HepG2 (cell line): ENCODE data around the gene CEP76. TPM values are rescaled to one million over a fixed set of nuclear protein-coding genes. Genes with fewer than 3 reads are reported as not detected.

Experiments used
- CENPX ChIP-seq: sonication (generic); formaldehyde crosslinking; IDR thresholded peaks from 2 replicates; pipeline ENCODE4 v1.9.0; 2021; ENCODE audit warnings: mild to moderate bottlenecking, missing genetic modification reagents, moderate library complexity
- CHCHD3 ChIP-seq: sonication (generic); formaldehyde crosslinking; IDR thresholded peaks from 2 replicates; pipeline ENCODE4 v1.8.0; 2022; ENCODE audit warnings: mild to moderate bottlenecking, missing genetic modification reagents, moderate library complexity
- DNMT1 ChIP-seq: sonication (generic); formaldehyde crosslinking; IDR thresholded peaks from 2 replicates; pipeline ENCODE4 v1.5.1; 2020; ENCODE audit warnings: mild to moderate bottlenecking, missing genetic modification reagents
- HNRNPK ChIP-seq: fragments of 200-400 bp; formaldehyde crosslinking; IDR thresholded peaks from 2 replicates; pipeline ENCODE4 v1.6.1; 2018; ENCODE audit warnings: low read length, low read depth, moderate library complexity, mild to moderate bottlenecking; ENCODE audit not compliant: poor library complexity, severe bottlenecking
- MAZ ChIP-seq, 2 experiments: sonication (generic) in 1 of 2; formaldehyde crosslinking in 1 of 2; IDR thresholded peaks; 2 replicates each; pipeline versions ENCODE4 v1.5.0 to v1.6.1; 2012 to 2020; ENCODE audit warnings: low read depth in 2 of 2, mild to moderate bottlenecking in 2 of 2, borderline replicate concordance in 1 of 2, improper control_type of control experiment in 1 of 2, low read length in 1 of 2, missing genetic modification reagents in 1 of 2, moderate library complexity in 1 of 2
- PHF20 ChIP-seq: sonication (generic); formaldehyde crosslinking; IDR thresholded peaks from 2 replicates; pipeline ENCODE4 v1.5.0; 2020; ENCODE audit warnings: mild to moderate bottlenecking, missing genetic modification reagents
- RAD21 ChIP-seq: fragments of 450-650 bp; formaldehyde crosslinking; IDR thresholded peaks from 2 replicates; pipeline ENCODE4 v1.5.0; 2020; ENCODE audit warnings: mild to moderate bottlenecking
- SRY ChIP-seq: sonication (generic); formaldehyde crosslinking; IDR thresholded peaks from 2 replicates; pipeline ENCODE4 v1.8.0; 2022; ENCODE audit warnings: mild to moderate bottlenecking, missing genetic modification reagents
- TFDP2 ChIP-seq: sonication (generic); formaldehyde crosslinking; IDR thresholded peaks from 2 replicates; pipeline ENCODE4 v1.4.0; 2020; ENCODE audit warnings: missing genetic modification reagents
- TOPORS ChIP-seq: sonication (generic); formaldehyde crosslinking; IDR thresholded peaks from 2 replicates; pipeline ENCODE4 v1.8.0; 2023; ENCODE audit warnings: mild to moderate bottlenecking, missing genetic modification reagents
- ZC3H13 ChIP-seq: sonication (generic); formaldehyde crosslinking; IDR thresholded peaks from 2 replicates; pipeline ENCODE4 v1.8.1; 2023; ENCODE audit warnings: mild to moderate bottlenecking, missing genetic modification reagents, moderate library complexity
- ZNF414 ChIP-seq: sonication (generic); formaldehyde crosslinking; IDR thresholded peaks from 2 replicates; pipeline ENCODE4 v1.5.0; 2020; ENCODE audit warnings: missing genetic modification reagents
- ZNF552 ChIP-seq: sonication (generic); formaldehyde crosslinking; IDR thresholded peaks from 2 replicates; pipeline ENCODE4 v1.9.0; 2022; ENCODE audit warnings: missing genetic modification reagents, mild to moderate bottlenecking, borderline replicate concordance
- ZNF709 ChIP-seq: sonication (generic); formaldehyde crosslinking; IDR thresholded peaks from 2 replicates; pipeline ENCODE4 v1.5.0; 2020; ENCODE audit warnings: mild to moderate bottlenecking, missing genetic modification reagents
- ZNF713 ChIP-seq: sonication (generic); formaldehyde crosslinking; IDR thresholded peaks from 2 replicates; pipeline ENCODE4 v1.4.0; 2020; ENCODE audit warnings: mild to moderate bottlenecking, missing genetic modification reagents
- ZNF768 ChIP-seq: sonication (generic); formaldehyde crosslinking; IDR thresholded peaks from 2 replicates; pipeline ENCODE4 v1.4.0; 2020; ENCODE audit warnings: missing genetic modification reagents
- polyA plus RNA-seq, 8 experiments: library from polyadenylated mRNA; depleted of rRNA in 3 of 8; stranded (reverse) in 7 of 8; unstranded in 1 of 8; fragments of >200 nt; fragmentation: Illumina TruSeq in 4 of 8; extraction: Trizol in 4 of 8; gene quantifications; 2 replicates each; pipeline versions ENCODE4 v1.2.1 to v1.2.3, GENCODE V29; 2011 to 2016; ENCODE audit warnings: low read depth in 4 of 8, missing spikeins in 1 of 8, mixed read lengths in 1 of 8; ENCODE audit not compliant: insufficient read depth in 1 of 8
- total RNA-seq, 5 experiments: library from RNA; depleted of rRNA; stranded (reverse); fragments of >200 nt; fragmentation: Illumina TruSeq; extraction: Trizol; gene quantifications; 2 replicates each; pipeline ENCODE4 v1.2.3, GENCODE V29; 2016; ENCODE audit warnings: low read depth in 1 of 5
- TF ChIP-seq, protein P1 (sequence below): sonication (generic); formaldehyde crosslinking; IDR thresholded peaks from 2 replicates; pipeline ENCODE4 v1.4.0; 2020; ENCODE audit warnings: missing genetic modification reagents
- TF ChIP-seq, protein P2 (sequence below): sonication (generic); formaldehyde crosslinking; IDR thresholded peaks from 2 replicates; pipeline ENCODE4 v1.5.1; 2020; ENCODE audit warnings: mild to moderate bottlenecking, missing genetic modification reagents, borderline replicate concordance

Gene CEP76
- total and polyA plus RNA-seq, 2 of the 13 experiments (the other 11 are each of a cell fraction or from before 2014, with no cell fraction given) = 13.9 to 15.1 TPM

DNA sequence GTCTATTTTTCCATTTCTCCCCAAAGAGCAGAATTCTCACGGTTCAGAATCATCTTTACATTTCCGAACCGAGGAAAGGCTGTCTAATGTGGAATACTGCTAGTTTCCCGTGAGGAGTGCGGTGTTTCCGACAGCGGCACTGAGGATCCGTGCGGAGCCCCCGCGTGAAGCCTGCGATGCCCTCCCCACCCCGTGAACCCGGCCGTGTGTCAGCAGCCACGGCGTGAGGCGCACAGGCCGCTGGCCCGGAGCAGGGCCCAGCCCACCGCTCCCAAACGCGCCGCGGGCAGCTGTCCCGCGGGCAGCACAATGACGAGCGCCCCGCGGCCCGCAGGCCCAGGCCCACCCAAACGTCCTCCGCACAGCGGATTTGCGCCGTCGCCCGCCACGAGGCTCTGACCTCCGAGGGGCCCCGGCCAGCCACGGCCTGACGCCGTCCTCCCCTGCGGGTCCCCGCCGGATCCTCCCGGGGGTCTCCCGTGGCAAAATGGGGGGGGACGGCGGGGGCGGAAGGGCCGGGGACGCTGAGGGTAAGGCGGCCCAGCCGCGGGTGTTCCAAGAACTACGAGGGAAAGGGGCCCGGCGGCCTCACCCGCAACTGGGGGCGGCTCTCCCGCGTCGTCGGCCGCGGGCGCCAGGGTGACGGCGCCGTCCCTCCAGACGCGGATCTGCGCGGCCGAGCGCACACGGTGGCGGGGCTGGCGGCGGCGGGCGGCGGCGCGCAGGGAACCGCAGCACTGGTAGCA is 45.4 kb downstream of the CEP76 start (continued):
- TF ChIP-seq, protein P1, sequence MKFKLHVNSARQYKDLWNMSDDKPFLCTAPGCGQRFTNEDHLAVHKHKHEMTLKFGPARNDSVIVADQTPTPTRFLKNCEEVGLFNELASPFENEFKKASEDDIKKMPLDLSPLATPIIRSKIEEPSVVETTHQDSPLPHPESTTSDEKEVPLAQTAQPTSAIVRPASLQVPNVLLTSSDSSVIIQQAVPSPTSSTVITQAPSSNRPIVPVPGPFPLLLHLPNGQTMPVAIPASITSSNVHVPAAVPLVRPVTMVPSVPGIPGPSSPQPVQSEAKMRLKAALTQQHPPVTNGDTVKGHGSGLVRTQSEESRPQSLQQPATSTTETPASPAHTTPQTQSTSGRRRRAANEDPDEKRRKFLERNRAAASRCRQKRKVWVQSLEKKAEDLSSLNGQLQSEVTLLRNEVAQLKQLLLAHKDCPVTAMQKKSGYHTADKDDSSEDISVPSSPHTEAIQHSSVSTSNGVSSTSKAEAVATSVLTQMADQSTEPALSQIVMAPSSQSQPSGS = no peak
- TF ChIP-seq CHCHD3 (CRISPR knock-in tag) (0 out of 2 replicates have a peak, but pooled peaks have one; percentile 71), CENPX (no peak), ZNF768 (CRISPR knock-in tag) (peak; percentile 51; the same call in 1 of the 2 replicates), ZNF552 (CRISPR knock-in tag) (no peak), MAZ (IDR thresholded peaks at IDR 0.05; ENCODE audit: borderline replicate concordance, low read depth, low read length) (no peak), MAZ (CRISPR knock-in tag; IDR thresholded peaks at IDR 0.05; ENCODE audit: low read depth) (0 out of 2 replicates have a peak, but pooled peaks have one; percentile 37), HNRNPK (peak; percentile 14), ZNF414 (no peak), DNMT1 (no peak), ZC3H13 (0 out of 2 replicates have a peak, but pooled peaks have one; percentile 41), SRY (CRISPR knock-in tag) (0 out of 2 replicates have a peak, but pooled peaks have one; percentile 31), PHF20 (peak; percentile 25; the same call in 1 of the 2 replicates), RAD21 (CRISPR knock-in tag) (peak; percentile 18; the same call in 1 of the 2 replicates), TFDP2 (CRISPR knock-in tag) (peak; percentile 41; the same call in 1 of the 2 replicates), ZNF713 (CRISPR knock-in tag) (0 out of 2 replicates have a peak, but pooled peaks have one; percentile 62), TOPORS (0 out of 2 replicates have a peak, but pooled peaks have one; percentile 80), ZNF709 (CRISPR knock-in tag) (no peak)
- TF ChIP-seq, protein P2, sequence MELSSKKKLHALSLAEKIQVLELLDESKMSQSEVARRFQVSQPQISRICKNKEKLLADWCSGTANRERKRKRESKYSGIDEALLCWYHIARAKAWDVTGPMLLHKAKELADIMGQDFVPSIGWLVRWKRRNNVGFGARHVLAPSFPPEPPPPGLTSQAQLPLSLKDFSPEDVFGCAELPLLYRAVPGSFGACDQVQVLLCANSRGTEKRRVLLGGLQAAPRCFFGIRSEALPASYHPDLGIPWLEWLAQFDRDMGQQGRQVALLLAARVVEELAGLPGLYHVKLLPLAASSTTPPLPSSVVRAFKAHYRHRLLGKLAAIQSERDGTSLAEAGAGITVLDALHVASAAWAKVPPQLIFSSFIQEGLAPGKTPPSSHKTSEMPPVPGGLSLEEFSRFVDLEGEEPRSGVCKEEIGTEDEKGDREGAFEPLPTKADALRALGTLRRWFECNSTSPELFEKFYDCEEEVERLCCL (CRISPR knock-in tag) = no peak
